CD4-positive, alpha-beta T cell treated with Interleukin-10 for 1 hour (primary cell): ENCODE data around the gene PTPN11.
"Not testable (repeated sequence)": the region's sequence is repeated elsewhere in the genome, so short reads cannot be mapped to it uniquely, and the experiment has no call there.

Experiments
- DNase-seq: peaks from one replicate; pipeline ENCODE4 v3.0.0-alpha.2; 2020

PTPN11 gene

GRCh38 chr12:112518365-112518735 is 99.6 kb downstream of the PTPN11 start:
- no peak for DNase-seq

- DNase-seq = not testable (repeated sequence)
Measured at GRCh38 chr12:112519841-112520340, 101.1 kb downstream of the PTPN11 start.

- no peak for DNase-seq
Measured at GRCh38 chr12:112523856-112524255, 105.1 kb downstream of the PTPN11 start.

GRCh38 chr12:112524269-112524668 is 105.5 kb downstream of the PTPN11 start:
- no peak for DNase-seq

- no peak for DNase-seq
Measured at GRCh38 chr12:112524676-112525425, 106.1 kb downstream of the PTPN11 start.

- no peak for DNase-seq
Measured at GRCh38 chr12:112525426-112525809, 106.7 kb downstream of the PTPN11 start.

- DNase-seq = no peak
Measured at GRCh38 chr12:112527082-112527481, 108.3 kb downstream of the PTPN11 start.

- DNase-seq = no peak
Measured at GRCh38 chr12:112527501-112527900, 108.8 kb downstream of the PTPN11 start.

- DNase-seq = no peak
Measured at GRCh38 chr12:112528521-112528920, 109.8 kb downstream of the PTPN11 start.

- no peak for DNase-seq
Measured at GRCh38 chr12:112530941-112531340, 112.2 kb downstream of the PTPN11 start.

GRCh38 chr12:112532106-112532505 is 113.4 kb downstream of the PTPN11 start:
- DNase-seq = no peak

GRCh38 chr12:112533528-112533927 is 114.8 kb downstream of the PTPN11 start:
- no peak for DNase-seq

- no peak for DNase-seq
Measured at GRCh38 chr12:112535017-112535416, 116.3 kb downstream of the PTPN11 start.

- DNase-seq = no peak
Measured at GRCh38 chr12:112535637-112536366, 117.1 kb downstream of the PTPN11 start.

- no peak for DNase-seq
Measured at GRCh38 chr12:112536367-112536730, 117.6 kb downstream of the PTPN11 start.

- DNase-seq = peak; percentile 1
Measured at GRCh38 chr12:112537710-112538396, 119.1 kb downstream of the PTPN11 start.

GRCh38 chr12:112538740-112539139 is 120.0 kb downstream of the PTPN11 start:
- no peak for DNase-seq

- DNase-seq = no peak
Measured at GRCh38 chr12:112539221-112539620, 120.5 kb downstream of the PTPN11 start.

GRCh38 chr12:112540021-112540420 is 121.3 kb downstream of the PTPN11 start:
- DNase-seq = no peak

GRCh38 chr12:112543751-112544150 is 125.0 kb downstream of the PTPN11 start:
- DNase-seq = no peak

- no peak for DNase-seq
Measured at GRCh38 chr12:112546339-112546738, 127.6 kb downstream of the PTPN11 start.

GRCh38 chr12:112546996-112547395 is 128.2 kb downstream of the PTPN11 start:
- DNase-seq = no peak

- DNase-seq = no peak
Measured at GRCh38 chr12:112549031-112549430, 130.3 kb downstream of the PTPN11 start.

GRCh38 chr12:112551681-112552080 is 132.9 kb downstream of the PTPN11 start:
- no peak for DNase-seq
